ENCODE data around the gene PTPN9. TPM values are rescaled to one million over a fixed set of nuclear protein-coding genes. Genes with fewer than 3 reads are reported as not detected.
"Not testable (repeated sequence)": the region's sequence is repeated elsewhere in the genome, so short reads cannot be mapped to it uniquely, and the experiment has no call there.

Gene PTPN9
- total RNA-seq, 2 experiments from 2014 or later, result 46.3 to 48.7 TPM

DNA sequence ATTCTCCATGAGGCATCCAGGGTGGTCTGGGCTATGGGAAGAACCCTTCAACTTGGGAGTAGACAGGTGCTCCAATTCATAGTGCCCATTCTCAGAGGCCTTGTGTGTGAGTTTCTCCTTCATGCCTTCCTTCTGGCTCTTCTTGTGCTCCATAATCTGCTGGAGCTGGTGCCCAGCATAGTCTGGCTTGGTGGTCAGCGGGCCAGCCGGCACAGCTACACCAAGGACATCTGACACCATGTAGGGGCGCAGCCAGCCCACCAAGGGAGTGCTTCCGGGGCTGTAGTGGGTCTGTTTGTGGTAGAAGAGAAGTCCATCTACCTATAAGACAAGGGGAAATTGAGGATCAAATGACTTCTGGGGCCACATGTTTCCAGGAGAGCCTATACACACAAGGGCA, 19.2 kb upstream of the PTPN9 start:
- Mint-ChIP-seq H3K27me3 (ENCODE audit: low read depth) (no peaks in the 10 kb centered on the region), H3K36me3 (ENCODE audit: low read depth) (peaks cover 65% of the 10 kb centered on the region), H3K9me3 (ENCODE audit: insufficient read depth) (no peaks in the 10 kb centered on the region), H3K4me1 (ENCODE audit: low read depth) (peaks cover 43% of the 10 kb centered on the region), H3K27ac (peak overlapping the region; percentile 93), H3K4me3 (peak overlapping the region; percentile 22)
- CTCF ChIA-PET, result interaction anchor here (0.7 to 4.6 kb wide), 15 partner anchors 9 to 230 kb away, joined by 3 to 63 read pairs (median 8); partner anchors contain the start of genes IMP3, MAN2C1, PTPN9 and SIN3A
- no peak for ATAC-seq
- POLR2A ChIA-PET, result interaction anchor here (0.8 to 3.0 kb wide), 6 partner anchors 8 to 146 kb away, joined by 3 to 25 read pairs (median 11); partner anchors contain the start of genes IMP3 and SNUPN
- no peak for DNase-seq

DNA sequence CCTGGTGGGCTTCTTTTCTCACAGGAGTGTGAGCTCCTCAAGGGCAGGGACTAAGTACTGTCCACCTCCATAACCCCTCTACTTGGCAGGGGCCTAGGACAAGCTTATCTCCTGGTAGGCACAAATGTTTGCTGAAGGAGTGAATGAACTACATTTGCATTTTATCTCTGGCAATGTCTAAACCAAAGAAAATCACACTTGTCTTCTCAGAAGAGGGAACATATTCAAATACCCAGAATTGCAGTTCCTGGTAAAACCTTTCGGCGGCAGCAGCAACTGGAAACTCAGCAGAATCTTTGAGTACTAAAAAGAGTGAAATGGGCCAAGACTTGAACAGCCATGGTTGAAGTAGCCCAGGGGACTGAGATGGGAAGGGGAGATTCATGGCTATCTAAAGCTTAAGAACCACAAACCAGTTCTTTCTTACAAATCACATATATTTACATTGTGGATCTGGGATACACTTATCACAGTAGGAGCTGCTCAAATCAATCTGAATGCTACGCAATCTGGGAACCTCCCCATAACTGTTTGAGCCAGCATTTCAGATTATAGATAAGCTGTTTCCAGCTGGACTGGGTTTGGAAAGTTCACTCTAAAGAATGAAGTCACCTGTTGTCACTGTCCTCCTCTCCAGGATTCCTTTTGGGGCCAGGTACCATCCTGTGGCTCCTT, 18.7 kb upstream of the PTPN9 start:
- H3K36me3 Mint-ChIP-seq (ENCODE audit: low read depth), result peaks cover 65% of the 10 kb centered on the region
- ChIA-PET POLR2A (interaction anchor here (0.8 to 3.0 kb wide), 7 partner anchors 9 to 146 kb away, joined by 3 to 25 read pairs (median 10); partner anchors contain the start of genes IMP3 and SNUPN), CTCF (interaction anchor here (0.7 to 4.6 kb wide), 18 partner anchors 8 to 230 kb away, joined by 3 to 63 read pairs (median 8); partner anchors contain the start of genes IMP3, MAN2C1, PTPN9 and SIN3A)
- H3K27me3 Mint-ChIP-seq (ENCODE audit: low read depth), result no peaks in the 10 kb centered on the region
- ATAC-seq, result peak; percentile 86
- DNase-seq, result peak; percentile 80
- H3K4me1 Mint-ChIP-seq (ENCODE audit: low read depth), result peaks cover 43% of the 10 kb centered on the region
- no peaks in the 10 kb centered on the region for H3K9me3 Mint-ChIP-seq (ENCODE audit: insufficient read depth)
- H3K4me3 Mint-ChIP-seq, result peak overlapping the region; percentile 63
- peak overlapping the region; percentile 93 for H3K27ac Mint-ChIP-seq

DNA sequence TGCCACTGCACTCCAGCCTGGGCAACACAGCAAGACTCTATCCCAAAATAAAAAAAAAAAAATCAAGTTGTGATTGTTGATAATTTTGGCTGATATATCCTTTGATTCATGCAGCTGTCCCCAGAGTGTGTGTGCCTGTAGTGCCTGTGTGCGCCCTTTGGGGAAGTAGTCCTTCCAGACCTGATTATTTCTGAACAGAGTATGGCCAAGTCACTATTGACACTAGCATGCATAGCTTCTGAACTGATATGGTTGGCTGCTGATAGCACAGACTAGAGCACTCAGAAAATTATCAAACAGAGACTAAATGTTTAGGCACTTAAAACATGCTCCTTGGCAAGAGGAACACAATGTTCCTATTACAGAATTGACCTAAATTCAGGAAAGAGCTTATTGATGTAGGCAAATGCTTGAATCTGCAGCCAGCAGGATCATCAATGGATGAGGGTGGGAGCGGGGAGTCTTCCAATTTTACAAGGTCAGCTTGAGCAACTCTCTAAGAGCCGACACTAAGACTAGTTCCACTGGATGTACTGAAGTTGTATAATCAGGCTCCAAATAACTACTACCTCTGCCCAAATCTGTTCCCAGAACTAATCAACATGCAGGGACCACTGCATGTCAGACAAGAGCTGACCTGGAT, 17.7 kb upstream of the PTPN9 start:
- POLR2A ChIA-PET, result interaction anchor here (0.6 to 3.0 kb wide), 8 partner anchors 10 to 143 kb away, joined by 3 to 25 read pairs (median 7); partner anchors contain the start of genes IMP3 and SNUPN
- peak overlapping the region; percentile 63 for H3K4me3 Mint-ChIP-seq

DNA sequence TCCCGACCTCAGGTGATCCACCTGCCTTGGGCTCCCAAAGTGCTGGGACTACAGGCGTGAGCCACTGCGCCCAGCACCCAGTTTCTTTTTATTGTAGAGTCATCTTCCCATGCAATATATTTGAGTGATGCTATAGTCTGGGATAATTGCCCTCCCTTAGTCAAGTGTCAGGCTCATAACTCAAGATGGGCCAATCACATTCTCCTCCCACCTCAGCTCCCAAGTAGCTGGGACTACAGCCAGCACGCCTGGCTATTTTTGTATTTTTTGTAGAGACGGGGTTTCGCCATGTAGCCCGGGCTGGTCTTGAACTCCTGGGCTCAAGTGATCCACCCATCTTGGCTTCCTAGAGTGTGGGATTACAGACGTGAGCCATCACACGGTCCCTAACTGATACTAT, 15.2 kb upstream of the PTPN9 start:
- Mint-ChIP-seq H3K4me3 (no peak overlapping the region), H3K4me1 (ENCODE audit: low read depth) (peaks cover 49% of the 10 kb centered on the region), H3K9me3 (ENCODE audit: insufficient read depth) (no peaks in the 10 kb centered on the region), H3K27me3 (ENCODE audit: low read depth) (no peaks in the 10 kb centered on the region), H3K36me3 (ENCODE audit: low read depth) (peaks cover 58% of the 10 kb centered on the region), H3K27ac (no peak overlapping the region)
- CTCF ChIA-PET, result interaction anchor here (4.6 kb wide), 1 partner anchor 86 kb away, joined by 22 read pairs; no protein-coding TSS in a partner anchor
- ATAC-seq (no peak), DNase-seq (no peak)
- POLR2A ChIA-PET, result interaction anchor here (0.8 kb wide), 1 partner anchor 32 kb away, joined by 3 read pairs; the partner anchor contains the start of gene SNUPN

More for the DNA sequence above, 17.7 kb upstream of the PTPN9 start:
- CTCF ChIA-PET, result interaction anchor here (0.6 to 4.6 kb wide), 16 partner anchors 10 to 207 kb away, joined by 3 to 63 read pairs (median 8); partner anchors contain the start of genes IMP3, PTPN9, SIN3A and SNUPN
- DNase-seq (no peak), ATAC-seq (no peak)
- Mint-ChIP-seq H3K27ac (peak overlapping the region; percentile 93), H3K36me3 (ENCODE audit: low read depth) (peaks cover 70% of the 10 kb centered on the region), H3K27me3 (ENCODE audit: low read depth) (no peaks in the 10 kb centered on the region), H3K9me3 (ENCODE audit: insufficient read depth) (no peaks in the 10 kb centered on the region), H3K4me1 (ENCODE audit: low read depth) (peaks cover 43% of the 10 kb centered on the region)

DNA sequence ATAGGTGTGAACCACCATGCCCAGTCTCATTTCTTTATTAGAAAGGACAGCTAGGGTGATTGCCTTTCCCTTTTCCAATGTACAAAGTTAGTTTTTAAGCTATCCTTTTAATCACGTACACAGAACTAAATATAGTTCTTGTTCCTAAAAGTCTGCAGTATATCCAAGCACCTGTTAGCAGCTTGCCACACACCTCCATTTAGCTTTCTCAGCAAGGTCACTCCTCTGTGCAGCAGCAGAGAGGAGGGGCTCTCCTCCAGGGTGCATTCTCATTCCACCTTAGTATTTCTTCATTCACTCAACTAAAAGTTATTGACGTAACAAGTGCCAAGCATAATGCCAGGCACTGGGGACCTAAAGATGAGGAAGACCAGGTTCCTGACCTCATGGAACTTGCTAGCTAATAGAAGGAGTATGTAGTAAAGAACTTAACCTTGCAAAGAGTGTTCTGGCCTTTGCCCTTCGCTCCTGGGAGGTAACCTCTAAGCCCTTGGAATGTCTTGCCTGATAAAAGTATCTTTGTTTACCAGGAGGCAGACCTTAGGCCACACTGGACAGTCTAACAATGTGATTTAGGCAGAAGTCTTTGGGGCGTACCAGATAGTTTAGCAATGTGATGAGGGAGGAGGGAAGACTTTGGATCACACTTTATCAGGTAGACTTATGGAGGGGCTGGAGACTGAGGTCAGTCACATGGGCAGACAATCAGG, 12.7 kb upstream of the PTPN9 start:
- ATAC-seq, result no peak
- Mint-ChIP-seq H3K27ac (no peak overlapping the region), H3K4me3 (no peak overlapping the region), H3K9me3 (ENCODE audit: insufficient read depth) (no peaks in the 10 kb centered on the region), H3K4me1 (ENCODE audit: low read depth) (peaks cover 31% of the 10 kb centered on the region), H3K27me3 (ENCODE audit: low read depth) (no peaks in the 10 kb centered on the region), H3K36me3 (ENCODE audit: low read depth) (peaks cover 48% of the 10 kb centered on the region)
- POLR2A ChIA-PET, result no interaction called here
- CTCF ChIA-PET, result interaction anchor here (1.1 kb wide), 1 partner anchor 12 kb away, joined by 3 read pairs; the partner anchor contains the start of gene PTPN9
- no peak for DNase-seq

DNA sequence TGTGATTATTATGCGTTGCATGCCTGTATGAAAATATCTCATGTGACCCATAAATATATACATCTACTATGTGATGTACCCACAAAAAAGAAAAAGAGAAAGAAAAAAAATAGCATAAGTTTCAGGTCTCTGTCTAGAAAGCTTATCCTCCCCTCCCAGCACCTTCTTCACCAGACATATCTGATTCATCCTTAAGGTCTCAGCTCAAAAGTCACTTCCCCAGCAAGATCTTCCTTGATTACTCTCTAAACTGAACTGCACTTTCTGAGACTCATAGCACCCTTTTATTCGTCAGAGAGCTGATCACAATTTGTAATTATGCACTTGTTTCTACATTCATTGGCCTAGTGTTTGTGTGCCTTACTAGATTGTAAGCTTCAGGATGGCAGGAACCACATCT, 11.1 kb upstream of the PTPN9 start:
- H3K4me3 Mint-ChIP-seq, result no peak overlapping the region
- ATAC-seq, result no peak
- POLR2A ChIA-PET, result no interaction called here
- no peaks in the 10 kb centered on the region for H3K9me3 Mint-ChIP-seq (ENCODE audit: insufficient read depth)
- CTCF ChIA-PET, result interaction anchor here (0.9 to 1.2 kb wide), 3 partner anchors 8 to 37 kb away, joined by 3 read pairs; partner anchors contain the start of gene PTPN9
- H3K27ac Mint-ChIP-seq, result peak overlapping the region; percentile 16
- peaks cover 42% of the 10 kb centered on the region for H3K36me3 Mint-ChIP-seq (ENCODE audit: low read depth)
- H3K27me3 Mint-ChIP-seq (ENCODE audit: low read depth), result no peaks in the 10 kb centered on the region
- H3K4me1 Mint-ChIP-seq (ENCODE audit: low read depth), result peaks cover 19% of the 10 kb centered on the region
- DNase-seq, result no peak

DNA sequence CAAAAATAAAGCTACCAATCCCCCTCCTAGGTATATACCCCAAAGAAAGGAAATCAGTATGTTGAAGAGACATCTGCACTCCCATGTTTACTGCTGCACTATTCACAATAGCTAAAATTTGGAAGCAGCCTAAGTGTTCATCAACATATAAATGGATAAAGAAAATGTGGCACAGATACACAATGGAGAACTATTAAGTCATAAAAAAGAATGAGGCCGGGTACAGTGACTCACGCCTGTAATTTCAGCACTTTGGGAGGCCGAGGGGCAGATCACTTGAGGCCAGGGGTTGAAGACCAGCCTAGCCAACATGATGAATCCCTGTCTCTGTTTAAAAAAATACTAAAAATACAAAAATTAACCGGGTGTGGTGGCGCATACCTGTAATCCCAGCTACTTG, 10.0 kb upstream of the PTPN9 start:
- no peak for ATAC-seq
- H3K36me3 Mint-ChIP-seq (ENCODE audit: low read depth), result peaks cover 34% of the 10 kb centered on the region
- H3K27me3 Mint-ChIP-seq (ENCODE audit: low read depth), result no peaks in the 10 kb centered on the region
- ChIA-PET POLR2A (interaction anchor here (1.0 kb wide), 1 partner anchor 10 kb away, joined by 3 read pairs; the partner anchor contains the start of gene PTPN9), CTCF (interaction anchor here (1.1 to 1.2 kb wide), 2 partner anchors 9 to 16 kb away, joined by 3 read pairs; no protein-coding TSS in a partner anchor)
- H3K9me3 Mint-ChIP-seq (ENCODE audit: insufficient read depth), result no peaks in the 10 kb centered on the region
- H3K4me1 Mint-ChIP-seq (ENCODE audit: low read depth), result peaks cover 17% of the 10 kb centered on the region
- no peak for DNase-seq
- H3K27ac Mint-ChIP-seq, result no peak overlapping the region
- no peak overlapping the region for H3K4me3 Mint-ChIP-seq

GRCh38 chr15:75586422-75586821, 7.3 kb upstream of the PTPN9 start:
- H3K4me1 Mint-ChIP-seq (ENCODE audit: low read depth), result peaks cover 17% of the 10 kb centered on the region
- H3K9me3 Mint-ChIP-seq (ENCODE audit: insufficient read depth); POLR2A ChIA-PET; H3K27me3 Mint-ChIP-seq (ENCODE audit: low read depth); H3K27ac Mint-ChIP-seq; H3K4me3 Mint-ChIP-seq; DNase-seq; CTCF ChIA-PET; ATAC-seq: not testable (repeated sequence)
- peaks cover 25% of the 10 kb centered on the region for H3K36me3 Mint-ChIP-seq (ENCODE audit: low read depth)

GRCh38 chr15:75584121-75584520, 5.0 kb upstream of the PTPN9 start:
- Mint-ChIP-seq H3K27me3 (ENCODE audit: low read depth) (no peaks in the 10 kb centered on the region), H3K9me3 (ENCODE audit: insufficient read depth) (no peaks in the 10 kb centered on the region), H3K27ac (no peak overlapping the region), H3K4me1 (ENCODE audit: low read depth) (peaks cover 13% of the 10 kb centered on the region), H3K4me3 (no peak overlapping the region), H3K36me3 (ENCODE audit: low read depth) (peaks cover 22% of the 10 kb centered on the region)
- ChIA-PET POLR2A (no interaction called here), CTCF (interaction anchor here (1.6 kb wide), 1 partner anchor 20 kb away, joined by 4 read pairs; no protein-coding TSS in a partner anchor)
- no peak for DNase-seq
- no peak for ATAC-seq

- H3K36me3 Mint-ChIP-seq (ENCODE audit: low read depth), result peaks cover 20% of the 10 kb centered on the region
- POLR2A ChIA-PET, result no interaction called here
- CTCF ChIA-PET, result interaction anchor here (1.6 kb wide), 1 partner anchor 20 kb away, joined by 4 read pairs; no protein-coding TSS in a partner anchor
These were observed 4.6 kb upstream of the PTPN9 start for GRCh38 chr15:75583701-75584100.

DNA sequence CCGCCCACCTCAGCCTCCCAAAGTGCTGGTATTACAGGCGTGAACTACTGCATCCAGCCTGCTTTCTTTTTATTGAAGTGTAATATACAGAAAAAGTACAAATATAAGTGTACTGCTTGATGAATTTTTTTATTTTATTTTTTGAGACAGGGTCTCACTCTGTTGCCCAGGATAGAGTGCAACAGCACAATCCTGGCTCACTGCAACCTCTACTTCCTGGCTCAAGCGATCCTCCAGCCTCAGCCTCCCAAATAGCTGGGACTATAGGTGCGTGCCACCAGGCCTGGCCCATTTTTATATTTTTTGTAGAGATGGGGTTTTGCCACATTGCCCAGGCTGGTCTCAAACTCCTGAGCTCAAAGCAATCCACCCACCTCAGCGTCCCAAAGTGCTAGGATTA, 3.8 kb upstream of the PTPN9 start:
- H3K27me3 Mint-ChIP-seq (ENCODE audit: low read depth); DNase-seq; H3K27ac Mint-ChIP-seq; H3K4me3 Mint-ChIP-seq; ATAC-seq; CTCF ChIA-PET; POLR2A ChIA-PET; H3K9me3 Mint-ChIP-seq (ENCODE audit: insufficient read depth): not testable (repeated sequence)
- H3K36me3 Mint-ChIP-seq (ENCODE audit: low read depth), result peaks cover 19% of the 10 kb centered on the region
- H3K4me1 Mint-ChIP-seq (ENCODE audit: low read depth), result peaks cover 11% of the 10 kb centered on the region

More at GRCh38 chr15:75583701-75584100, 4.6 kb upstream of the PTPN9 start:
- H3K4me3 Mint-ChIP-seq, result no peak overlapping the region
- ATAC-seq (no peak), DNase-seq (no peak)
- peaks cover 11% of the 10 kb centered on the region for H3K4me1 Mint-ChIP-seq (ENCODE audit: low read depth)
- no peaks in the 10 kb centered on the region for H3K9me3 Mint-ChIP-seq (ENCODE audit: insufficient read depth)
- no peaks in the 10 kb centered on the region for H3K27me3 Mint-ChIP-seq (ENCODE audit: low read depth)
- no peak overlapping the region for H3K27ac Mint-ChIP-seq

All from activated CD8-positive, alpha-beta T cell treated with anti-CD3 and anti-CD28 coated beads, Interleukin-2, amount 10 ng/mL, durations not matched to agents 7 days and 5 days (primary cell).